Mesangial cell (primary cell): ENCODE results near the gene NUDT16. TPM values are rescaled to one million over a fixed set of nuclear protein-coding genes. Genes with fewer than 3 reads are reported as not detected.

ENCODE experiments used
- total RNA-seq: library from RNA; depleted of rRNA; stranded (reverse); fragments of >200 nt; gene quantifications from 2 replicates; pipeline ENCODE4 v1.2.3, GENCODE V29; 2015

Gene NUDT16
- total RNA-seq: 9.1 and 10.4 TPM in 2 replicates

GRCh38 chr3:131381445-131382291 is at the start of gene NUDT16:
Gene NUDT16, plus strand, starts transcription at chr3:131381774. Its CDS starts 31 bp downstream, at chr3:131381805.

Other genes starting within 250 kb of the NUDT16 start
- 67.3 and 104 TPM in 2 replicates for gene MRPL3, start 121.2 kb downstream of the NUDT16 start, total RNA-seq